GM12878 (cell line): ENCODE measurements around the gene RANBP1. TPM values are rescaled to one million over a fixed set of nuclear protein-coding genes. Genes with fewer than 3 reads are reported as not detected.

Experiments
- ATF7 ChIP-seq: fragments of 450-650 bp; IDR thresholded peaks from 2 replicates; pipeline ENCODE4 v1.6.1; 2016; ENCODE audit warnings: low read depth, mild to moderate bottlenecking
- CTCF ChIP-seq, 3 experiments: IDR thresholded peaks in 2 of 3; conservative IDR thresholded peaks in 1 of 3; 2 replicates each; pipeline ENCODE4 v1.5.1; 2011; ENCODE audit warnings: low read depth in 3 of 3, low read length in 3 of 3, mild to moderate bottlenecking in 3 of 3, control low read depth in 2 of 3, moderate library complexity in 2 of 3, inconsistent platforms in 1 of 3, mixed read lengths in 1 of 3; ENCODE audit not compliant: control insufficient read depth in 2 of 3, insufficient read depth in 1 of 3; ENCODE audit errors: extremely low read depth in 1 of 3
- FOXM1 ChIP-seq: IDR thresholded peaks from 2 replicates; pipeline ENCODE4 v1.6.1; 2012; ENCODE audit warnings: low read depth, mild to moderate bottlenecking, inconsistent platforms, low read length, moderate library complexity
- NFYA ChIP-seq: IDR thresholded peaks from 2 replicates; pipeline ENCODE4 v1.6.1; 2011; ENCODE audit warnings: low read depth, mild to moderate bottlenecking, low read length, improper control_type of control experiment, borderline replicate concordance
- PML ChIP-seq: IDR thresholded peaks from 2 replicates; pipeline ENCODE4 v1.6.1; 2012; ENCODE audit warnings: low read length, inconsistent platforms
- POLR2A ChIP-seq: IDR thresholded peaks from 2 replicates; pipeline ENCODE4 v1.6.1; 2011; ENCODE audit warnings: low read depth, mild to moderate bottlenecking, low read length
- RCOR1 ChIP-seq: conservative IDR thresholded peaks from 2 replicates; pipeline ENCODE4 v1.6.1; 2012; ENCODE audit warnings: low read depth, low read length, improper control_type of control experiment
- REST ChIP-seq: IDR thresholded peaks from 2 replicates; pipeline ENCODE4 v1.6.1; 2012; ENCODE audit warnings: mild to moderate bottlenecking, low read depth, low read length
- SMAD5 ChIP-seq: IDR thresholded peaks from 2 replicates; pipeline ENCODE4 v1.6.1; 2016; ENCODE audit warnings: antibody characterized with exemption, low read depth
- YY1 ChIP-seq: IDR thresholded peaks from 2 replicates; pipeline ENCODE4 v1.6.1; 2011; ENCODE audit warnings: low read depth, mild to moderate bottlenecking, low read length
- polyA plus RNA-seq, 11 experiments: library from polyadenylated mRNA; depleted of rRNA in 4 of 11; unstranded in 6 of 11; stranded (reverse) in 5 of 11; fragments of >200 nt; fragmentation: Nextera tagmentation in 4 of 11; fragmentation: Illumina TruSeq in 1 of 11; extraction: Ambion mirVana in 4 of 11; extraction: Trizol in 1 of 11; gene quantifications; 1 replicate in 1 of 11; 2 replicates in 10 of 11; pipeline versions ENCODE4 v1.2.1 to v1.2.3, GENCODE V29; 2011 to 2016; ENCODE audit warnings: inconsistent platforms in 2 of 11, missing spikeins in 2 of 11, low read depth in 1 of 11
- total RNA-seq, 4 experiments: library from RNA; depleted of rRNA in 3 of 4; stranded (reverse); fragments of >200 nt in 3 of 4; fragmentation: Illumina TruSeq in 1 of 4; extraction: Trizol in 1 of 4; gene quantifications; 2 replicates each; pipeline versions ENCODE4 v1.2.1 to v1.2.3, GENCODE V29; 2013 to 2021
- TF ChIP-seq, protein P1 (sequence below): IDR thresholded peaks from 2 replicates; pipeline ENCODE4 v1.6.1; 2011; ENCODE audit warnings: borderline replicate concordance, low read depth, mild to moderate bottlenecking, moderate library complexity, low read length; ENCODE audit not compliant: insufficient read depth, poor library complexity, severe bottlenecking

RANBP1 gene
- total and polyA plus RNA-seq, 10 of the 15 experiments (the other 5 are each of a cell fraction or from before 2014, with no cell fraction given) = 55.3 to 808 (median 394) TPM

DNA sequence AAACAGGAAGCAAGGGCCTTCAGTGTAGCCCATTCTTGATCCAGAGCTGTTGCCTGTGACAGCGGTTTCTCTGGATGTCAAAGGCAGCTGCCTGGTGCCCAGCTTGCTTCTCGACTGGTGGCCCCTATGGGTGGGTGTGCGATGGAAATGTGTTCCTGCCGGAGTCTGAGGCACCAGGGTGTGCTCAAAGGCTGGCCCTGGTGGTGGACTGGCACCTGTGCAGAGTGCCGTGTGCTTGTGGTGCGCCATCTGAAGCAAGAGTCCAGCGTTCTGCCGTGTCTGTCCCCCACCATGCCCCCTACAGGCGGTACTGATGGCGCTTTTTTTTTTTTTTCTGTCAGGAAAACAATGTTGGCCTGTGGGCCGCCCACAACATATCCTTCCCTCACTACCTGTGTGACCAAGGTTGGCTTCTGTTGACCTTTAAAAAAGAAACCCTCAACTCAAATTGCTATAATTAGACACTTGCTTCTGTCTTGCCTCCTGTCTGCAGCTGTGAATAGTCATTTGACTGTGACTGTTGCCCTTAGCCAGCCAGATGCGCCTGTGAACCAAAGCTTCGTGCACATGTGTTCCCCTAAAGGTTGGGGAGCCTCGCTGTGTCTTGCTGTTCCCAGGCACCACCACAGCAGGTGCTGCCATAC lies 4.7 kb upstream of the RANBP1 start (continued):
- TF ChIP-seq ATF7 (no peak), NFYA (no peak), REST (no peak), PML (peak; percentile 8; the same call in 1 of the 2 replicates), CTCF (IDR thresholded peaks at IDR 0.05 in 2 of 3, conservative IDR thresholded peaks at IDR 0.05 in 1 of 3; ENCODE audit: control insufficient read depth in 2 of 3, extremely low read depth in 1 of 3, insufficient read depth in 1 of 3, low read depth in 3 of 3, low read length in 3 of 3) (peak; percentile 19 to 50 (median 50); a peak in 4 of 6 replicates), FOXM1 (no peak), SMAD5 (no peak), YY1 (0 out of 2 replicates have a peak, but pooled peaks have one; percentile 15), POLR2A (peak; percentile 70), RCOR1 (no peak)
- TF ChIP-seq, protein P1, sequence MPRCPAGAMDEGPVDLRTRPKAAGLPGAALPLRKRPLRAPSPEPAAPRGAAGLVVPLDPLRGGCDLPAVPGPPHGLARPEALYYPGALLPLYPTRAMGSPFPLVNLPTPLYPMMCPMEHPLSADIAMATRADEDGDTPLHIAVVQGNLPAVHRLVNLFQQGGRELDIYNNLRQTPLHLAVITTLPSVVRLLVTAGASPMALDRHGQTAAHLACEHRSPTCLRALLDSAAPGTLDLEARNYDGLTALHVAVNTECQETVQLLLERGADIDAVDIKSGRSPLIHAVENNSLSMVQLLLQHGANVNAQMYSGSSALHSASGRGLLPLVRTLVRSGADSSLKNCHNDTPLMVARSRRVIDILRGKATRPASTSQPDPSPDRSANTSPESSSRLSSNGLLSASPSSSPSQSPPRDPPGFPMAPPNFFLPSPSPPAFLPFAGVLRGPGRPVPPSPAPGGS = peak; percentile 61
